KOPT-K1 (cell line): ENCODE data around the gene TCL1A.
"Not testable (repeated sequence)": the region's sequence is repeated elsewhere in the genome, so short reads cannot be mapped to it uniquely, and the experiment has no call there.

Experiments
- H3K27ac ChIP-seq: fragments of 200-600 bp; sonication (generic); 2 replicates; pipeline ENCODE4 v1.5.1; 2016; ENCODE audit warnings: antibody characterized with exemption, mild to moderate bottlenecking, low read depth, low read length; ENCODE audit not compliant: poor library complexity, severe bottlenecking
- H3K36me3 ChIP-seq: fragments of 200-600 bp; sonication (generic); 2 replicates; pipeline ENCODE4 v1.5.1; 2017; ENCODE audit warnings: antibody characterized with exemption, mild to moderate bottlenecking, low read length, moderate library complexity; ENCODE audit not compliant: insufficient read depth
- H3K9me3 ChIP-seq: fragments of 200-600 bp; sonication (generic); 2 replicates; pipeline ENCODE4 v1.5.1; 2017; ENCODE audit warnings: antibody characterized with exemption, low read length, mild to moderate bottlenecking; ENCODE audit not compliant: insufficient read depth, poor library complexity, severe bottlenecking

The TCL1A gene

DNA sequence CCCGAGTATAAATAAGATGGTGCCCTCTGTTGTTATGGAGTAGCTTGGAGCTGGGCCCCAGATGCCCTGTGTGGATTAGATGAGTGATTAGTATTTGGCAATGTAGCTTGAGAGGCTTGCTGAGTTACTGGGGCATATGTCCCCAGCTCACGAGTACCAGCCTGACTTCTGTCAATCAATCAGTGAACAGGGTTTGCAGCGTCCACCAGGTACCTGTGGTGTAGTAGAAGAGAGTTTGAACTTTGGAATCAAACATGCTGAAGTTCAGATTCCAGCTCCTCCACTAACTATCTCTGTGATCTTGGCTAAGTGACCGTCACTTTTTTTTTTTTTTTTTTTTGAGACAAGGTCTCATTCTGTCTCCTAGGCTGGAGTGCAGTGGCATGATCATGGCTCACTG lies 39.3 kb downstream of the TCL1A start:
- H3K9me3 ChIP-seq, result peaks cover 9% of the 10 kb centered on the region
- no peaks in the 10 kb centered on the region for H3K36me3 ChIP-seq
- H3K27ac ChIP-seq, result no peak overlapping the region

DNA sequence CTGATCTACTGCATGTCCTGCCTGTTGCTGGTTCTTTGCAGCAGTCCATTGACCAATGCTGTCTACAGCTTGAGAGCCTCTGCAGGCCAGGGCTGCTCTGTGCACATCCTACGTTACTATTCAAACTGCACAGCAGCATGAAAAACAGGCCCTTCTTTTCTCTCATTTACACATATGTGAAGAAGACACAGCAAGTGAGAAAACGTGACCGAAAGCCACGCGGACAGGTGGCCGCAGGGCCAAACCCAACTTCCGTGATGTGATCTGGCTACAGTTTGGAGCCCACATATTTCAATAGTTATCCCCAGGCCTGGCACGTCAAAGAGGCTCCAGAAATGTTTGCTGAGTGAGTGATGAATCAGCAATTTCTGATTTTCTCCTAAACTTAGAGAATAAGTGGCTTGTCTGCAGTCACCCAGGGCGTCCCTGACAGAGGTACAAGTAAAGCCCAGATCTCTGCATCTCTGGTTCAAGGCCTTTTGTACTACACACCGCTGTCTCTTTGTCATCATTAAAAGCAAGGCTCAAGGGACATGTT lies 45.6 kb downstream of the TCL1A start:
- Histone ChIP-seq H3K36me3 (no peaks in the 10 kb centered on the region), H3K27ac (no peak overlapping the region), H3K9me3 (no peaks in the 10 kb centered on the region)

DNA sequence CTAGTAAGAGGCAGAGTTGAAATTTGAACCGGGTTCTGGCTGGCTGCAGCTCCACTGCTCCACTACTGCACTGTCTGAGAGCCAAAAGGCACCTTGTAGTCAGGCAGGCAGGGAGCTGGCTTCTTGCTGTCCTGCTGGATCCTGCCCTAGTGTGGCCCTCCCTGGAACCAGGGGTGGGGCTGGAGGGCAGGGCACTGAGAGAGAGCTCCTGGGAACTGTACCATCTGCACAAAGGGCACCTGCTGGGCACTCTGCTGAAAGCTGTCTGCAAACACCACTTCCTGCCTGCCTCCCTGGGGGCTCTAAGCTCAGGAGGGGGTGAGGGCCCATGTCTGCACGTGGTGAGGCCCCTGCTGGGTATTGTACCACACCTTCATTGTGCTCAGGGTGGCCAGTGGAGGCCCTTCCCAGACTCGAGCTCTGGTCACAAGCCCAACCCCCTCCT lies 46.7 kb downstream of the TCL1A start:
- Histone ChIP-seq H3K36me3 (no peaks in the 10 kb centered on the region), H3K9me3 (no peaks in the 10 kb centered on the region), H3K27ac (no peak overlapping the region)

DNA sequence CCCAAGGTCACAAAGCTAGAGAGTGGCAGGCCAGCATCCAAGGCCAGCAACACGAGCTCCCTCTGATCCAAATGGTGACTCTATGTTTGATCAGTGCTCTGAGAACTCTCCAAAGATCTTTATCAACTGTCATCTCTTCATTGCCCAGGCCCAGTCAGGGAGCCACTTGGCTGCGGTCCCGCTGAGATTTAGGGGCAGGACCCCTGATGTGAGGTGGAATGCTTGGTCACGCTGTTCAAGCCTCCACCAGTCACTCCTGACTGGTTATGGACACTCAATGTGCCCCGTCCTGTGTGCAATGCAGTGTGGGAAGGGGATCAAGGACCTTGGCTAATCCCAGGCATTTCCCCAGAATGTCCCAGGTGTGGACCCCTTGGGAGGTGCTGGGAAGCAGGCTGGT lies 47.5 kb downstream of the TCL1A start:
- Histone ChIP-seq H3K9me3 (no peaks in the 10 kb centered on the region), H3K36me3 (no peaks in the 10 kb centered on the region), H3K27ac (no peak overlapping the region)

DNA sequence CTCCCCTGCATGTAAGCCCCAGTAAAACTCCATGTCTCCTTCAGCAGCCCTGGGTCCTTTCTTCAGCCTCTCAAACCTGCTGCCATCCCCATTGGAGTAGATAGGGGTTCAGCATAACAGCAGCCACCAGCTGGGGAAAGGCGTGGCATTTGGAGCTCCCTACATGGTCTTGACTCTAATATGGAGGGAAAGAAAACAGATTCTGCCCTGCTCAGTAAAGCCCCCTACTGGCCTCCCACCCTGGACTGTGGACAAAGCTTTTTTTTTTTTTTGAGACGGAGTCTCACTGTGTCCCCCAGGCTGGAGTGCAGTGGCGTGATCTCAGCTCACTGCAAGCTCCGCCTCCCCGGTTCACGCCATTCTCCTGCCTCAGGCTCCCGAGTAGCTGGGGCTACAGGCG lies 48.4 kb downstream of the TCL1A start:
- H3K27ac ChIP-seq, H3K36me3 ChIP-seq, H3K9me3 ChIP-seq: not testable (repeated sequence)

DNA sequence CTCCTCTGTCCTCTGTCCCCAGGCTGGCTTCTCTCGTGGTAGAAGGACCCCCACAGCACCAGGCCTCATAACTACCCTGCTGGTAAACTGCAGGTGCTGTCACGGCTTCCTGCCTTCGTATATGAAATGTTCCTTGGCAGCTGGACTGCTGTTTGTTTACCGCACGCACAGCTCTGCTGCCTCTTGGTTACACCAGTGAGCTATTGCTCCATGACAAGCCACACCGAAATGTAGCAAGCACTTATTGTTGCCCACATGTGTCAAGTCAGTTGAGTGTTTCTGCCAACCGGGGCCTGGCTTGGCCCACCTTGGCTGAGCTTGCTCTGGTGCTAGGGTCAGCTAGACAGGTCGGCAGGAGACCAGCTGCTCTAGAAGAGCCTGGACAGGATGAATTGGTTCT lies 49.4 kb downstream of the TCL1A start:
- Histone ChIP-seq H3K9me3 (no peaks in the 10 kb centered on the region), H3K36me3 (no peaks in the 10 kb centered on the region), H3K27ac (no peak overlapping the region)

DNA sequence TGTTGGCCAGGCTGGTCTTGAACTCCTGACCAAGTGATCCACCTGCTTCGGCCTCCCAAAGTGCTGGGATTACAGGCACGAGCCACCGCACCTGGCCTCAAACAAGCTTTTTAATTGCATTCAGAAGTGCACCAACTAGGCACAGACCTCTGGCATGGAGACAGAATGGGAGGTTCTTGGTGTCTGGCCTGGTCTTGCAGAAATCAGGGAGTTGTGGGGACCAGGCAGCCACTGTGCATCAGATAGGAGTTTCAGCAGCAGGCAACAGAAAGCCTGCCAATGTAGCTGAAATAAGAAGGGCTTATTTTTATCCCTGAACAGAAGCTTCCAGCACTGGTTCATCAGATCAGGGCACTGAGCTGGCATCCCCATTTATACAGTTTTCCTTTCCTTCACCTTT lies 49.9 kb downstream of the TCL1A start:
- H3K9me3 ChIP-seq, result no peaks in the 10 kb centered on the region

DNA sequence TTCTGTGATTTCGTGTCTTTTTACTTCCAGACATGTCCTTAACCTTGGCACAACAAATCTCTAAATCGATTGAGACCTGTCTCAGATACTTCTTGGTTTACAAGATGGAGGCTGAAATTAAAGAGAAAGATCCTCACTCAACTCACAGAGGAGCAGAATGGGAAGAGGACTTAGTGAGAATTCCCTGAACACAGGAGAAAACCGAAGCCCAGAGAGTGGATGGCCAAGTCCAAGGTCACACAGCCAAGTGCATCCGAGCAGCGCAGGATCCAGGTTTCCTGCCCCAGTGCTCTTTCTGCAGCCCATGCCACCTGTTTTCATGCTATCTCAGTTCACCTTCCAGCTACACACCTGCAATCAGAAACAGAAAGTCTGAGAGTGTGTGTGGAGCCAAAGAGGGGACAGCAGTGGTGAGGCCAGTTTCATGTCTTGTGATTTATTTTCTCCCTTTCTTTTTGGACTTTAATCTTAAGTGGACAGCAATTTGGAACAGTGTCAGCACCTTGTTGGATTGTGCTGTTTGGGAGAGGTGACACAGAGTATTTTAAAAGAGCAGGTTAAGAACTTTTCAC lies 50.6 kb downstream of the TCL1A start:
- Histone ChIP-seq H3K9me3 (no peaks in the 10 kb centered on the region), H3K36me3 (no peaks in the 10 kb centered on the region), H3K27ac (no peak overlapping the region)

More for the DNA sequence above, 49.9 kb downstream of the TCL1A start:
- no peak overlapping the region for H3K27ac ChIP-seq
- no peaks in the 10 kb centered on the region for H3K36me3 ChIP-seq

DNA sequence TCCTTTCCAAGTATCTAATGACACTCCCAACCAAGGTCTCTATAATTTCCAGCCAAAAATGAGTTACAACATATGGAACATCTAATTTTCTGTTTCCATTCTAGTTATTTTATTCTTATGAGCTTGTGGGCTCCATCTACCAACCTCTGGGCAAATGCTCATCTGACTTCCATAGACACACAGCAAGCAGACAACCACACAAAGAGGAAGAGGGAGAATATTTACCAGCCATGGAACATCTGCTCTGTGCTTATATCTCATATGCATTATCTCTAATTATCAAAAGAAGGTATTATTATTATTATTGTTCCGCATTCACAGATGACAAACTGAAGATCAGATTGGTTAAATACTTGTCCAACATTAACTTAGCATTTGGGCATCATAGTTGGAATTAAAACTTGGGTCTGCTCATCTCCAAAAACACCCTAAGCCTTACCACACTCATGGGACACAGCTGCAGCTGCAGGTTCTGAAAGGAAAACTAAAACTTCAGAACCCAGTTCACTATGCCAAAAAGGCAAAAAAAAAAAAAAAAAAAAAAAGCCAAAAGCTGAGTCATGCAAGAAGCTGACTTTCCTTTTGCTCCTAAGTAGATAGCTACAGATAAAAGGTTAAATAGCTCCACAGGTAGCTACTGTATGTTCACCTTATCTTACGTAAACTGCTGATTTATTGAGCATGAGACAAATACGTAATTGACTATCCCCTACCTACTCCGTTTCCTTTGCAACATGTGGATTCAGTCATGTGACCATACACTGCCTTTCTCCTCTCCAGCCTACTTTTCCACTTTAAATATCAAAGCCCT lies 51.3 kb downstream of the TCL1A start:
- no peak overlapping the region for H3K27ac ChIP-seq
- H3K36me3 ChIP-seq, result no peaks in the 10 kb centered on the region
- no peaks in the 10 kb centered on the region for H3K9me3 ChIP-seq

DNA sequence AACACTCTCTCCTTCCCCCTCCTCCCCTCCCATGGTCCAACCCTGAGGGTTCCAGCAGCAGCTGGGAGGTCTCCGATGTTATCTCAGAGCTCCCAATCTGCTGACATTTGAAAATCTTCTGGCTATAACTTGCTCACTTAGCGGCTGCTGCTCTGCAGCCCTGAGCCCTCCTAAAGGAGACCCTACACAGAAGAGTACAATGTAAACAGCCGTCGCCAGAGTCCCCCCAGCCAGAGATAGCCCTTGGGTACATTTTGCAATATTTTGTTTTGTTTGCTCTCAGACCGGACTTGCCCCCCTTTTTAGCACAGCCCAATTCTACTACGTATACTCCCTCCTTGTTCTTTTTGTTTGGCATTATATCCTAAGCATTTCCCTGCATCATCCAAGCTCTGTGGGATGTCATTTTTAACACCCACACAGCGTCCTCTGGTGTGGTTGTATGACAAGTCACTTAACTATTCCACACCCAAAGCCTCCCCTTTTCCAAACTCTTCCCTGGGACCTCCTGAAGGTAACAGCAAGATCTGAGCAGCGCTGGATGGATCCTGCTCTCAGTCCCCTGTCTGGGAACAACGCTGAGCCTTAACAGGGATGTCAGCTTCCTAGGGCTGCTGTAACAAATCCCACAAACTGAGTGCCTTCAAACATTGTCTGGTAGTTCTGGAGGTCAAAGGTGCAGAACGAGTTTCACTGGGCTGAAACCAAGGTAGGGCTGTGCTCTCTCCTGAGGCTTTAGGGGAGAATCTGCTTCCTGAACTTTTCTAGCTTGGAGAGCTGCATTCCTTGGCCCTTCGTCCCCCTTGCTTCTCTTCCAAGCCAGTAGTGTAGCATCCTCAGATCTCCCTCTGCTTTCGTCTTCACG lies 53.0 kb downstream of the TCL1A start:
- H3K36me3 ChIP-seq, result no peaks in the 10 kb centered on the region
- H3K9me3 ChIP-seq, result no peaks in the 10 kb centered on the region
- no peak overlapping the region for H3K27ac ChIP-seq

DNA sequence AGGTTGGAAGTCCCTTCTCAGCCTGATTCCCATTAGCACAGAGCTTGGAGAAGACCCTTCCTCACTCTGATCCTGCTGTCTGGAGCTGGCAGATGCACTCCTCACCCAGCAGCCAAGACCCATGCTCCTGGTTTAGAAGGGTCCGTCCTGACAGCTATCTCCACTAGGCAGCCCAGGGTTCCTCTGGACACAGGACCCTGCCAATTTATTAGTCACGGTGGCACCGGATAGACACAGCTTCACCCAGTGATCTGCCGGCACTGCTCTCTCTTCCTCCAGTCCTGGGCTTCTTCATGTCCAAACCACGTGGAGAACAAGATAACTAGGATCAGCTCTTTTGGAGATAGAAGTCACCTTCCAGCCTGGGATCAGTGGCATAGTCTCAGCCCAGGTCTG lies 53.9 kb downstream of the TCL1A start:
- no peak overlapping the region for H3K27ac ChIP-seq
- no peaks in the 10 kb centered on the region for H3K36me3 ChIP-seq
- H3K9me3 ChIP-seq, result no peaks in the 10 kb centered on the region
